Suprapubic skin (tissue), 4 donors: ENCODE measurements around the gene DGUOK. TPM values are rescaled to one million over a fixed set of nuclear protein-coding genes. Genes with fewer than 3 reads are reported as not detected.

Source experiments
- DNase-seq, 2 donors: peaks; one replicate each; pipeline ENCODE4 v3.0.0-alpha.2; 2019; ENCODE audit warnings: low spot score in 2 of 2
- H3K27ac ChIP-seq: fragments of 200-600 bp; sonication (generic); one replicate; pipeline ENCODE4 v1.5.1; 2019
- H3K27me3 ChIP-seq: fragments of 200-600 bp; sonication (generic); one replicate; pipeline ENCODE4 v1.5.1; 2019
- H3K36me3 ChIP-seq: fragments of 200-600 bp; sonication (generic); one replicate; pipeline ENCODE4 v1.5.1; 2019
- H3K4me1 ChIP-seq: fragments of 200-600 bp; sonication (generic); one replicate; pipeline ENCODE4 v1.5.1; 2019
- H3K4me3 ChIP-seq: fragments of 200-600 bp; sonication (generic); one replicate; pipeline ENCODE4 v1.5.1; 2019; ENCODE audit warnings: mild to moderate bottlenecking
- H3K9me3 ChIP-seq: fragments of 200-600 bp; sonication (generic); one replicate; pipeline ENCODE4 v1.5.1; 2019
- EP300 ChIP-seq: sonication (generic); formaldehyde crosslinking; IDR thresholded peaks from one replicate; pipeline ENCODE4 v1.6.1; 2017; ENCODE audit warnings: antibody characterized with exemption
- POLR2A ChIP-seq, 2 donors: fragments of 450-650 bp; IDR thresholded peaks; one replicate each; pipeline ENCODE4 v1.6.1; 2017; ENCODE audit warnings: antibody characterized with exemption in 2 of 2, mild to moderate bottlenecking in 2 of 2, moderate library complexity in 2 of 2
- POLR2AphosphoS5 ChIP-seq, 3 donors: sonication (generic); formaldehyde crosslinking; IDR thresholded peaks; one replicate each; pipeline ENCODE4 v1.6.1; 2017; ENCODE audit warnings: antibody characterized with exemption in 3 of 3
- WGBS: methylation state at CpG from one replicate; pipeline ENCODE4 v1.1.5; 2018; 5-methylcytosine and 5-hydroxymethylcytosine counted together
- total RNA-seq, 4 donors: library from RNA; depleted of rRNA; stranded (reverse); fragments of >200 nt; gene quantifications; one replicate each; pipeline ENCODE4 v1.1.0, GENCODE V29; 2016
- TF ChIP-seq, protein P1 (sequence below), 2 donors: fragments of 200-600 bp in 1 of 2; fragments of 450-650 bp in 1 of 2; sonication (generic) in 1 of 2; IDR thresholded peaks; one replicate each; pipeline ENCODE4 v1.5.1; 2016 to 2019; ENCODE audit warnings: antibody characterized with exemption in 2 of 2, mild to moderate bottlenecking in 1 of 2, moderate library complexity in 1 of 2

DGUOK gene
- total RNA-seq, 4 donors from 2014 or later = 26.2 to 74.9 (median 48.1) TPM

DNA sequence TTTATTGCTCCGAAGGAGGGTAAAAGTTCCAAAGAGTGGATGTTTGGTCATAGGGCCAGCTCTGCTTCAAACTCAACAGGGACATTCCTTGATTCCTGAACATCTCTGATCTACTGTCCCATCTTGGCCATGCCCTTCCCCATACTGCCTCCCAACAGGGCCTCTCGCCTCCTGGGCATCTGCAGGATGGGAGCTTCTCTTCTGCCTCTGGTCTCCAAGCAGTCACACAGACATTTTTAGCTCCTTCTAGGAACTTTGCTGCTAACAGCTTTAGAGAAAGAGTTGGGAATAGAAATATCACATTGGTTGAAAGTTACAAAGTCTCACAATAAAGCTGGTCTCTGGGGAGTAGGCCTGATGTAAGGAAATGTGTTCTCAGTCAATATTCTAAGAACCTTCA, 9.4 kb upstream of the DGUOK start:
- no peak for DNase-seq
- H3K4me3 ChIP-seq = no peak overlapping the region
- H3K9me3 ChIP-seq = no peaks in the 10 kb centered on the region
- TF ChIP-seq POLR2A (IDR thresholded peaks at IDR 0.05) (no peak), POLR2AphosphoS5 (IDR thresholded peaks at IDR 0.05) (no peak), EP300 (no peak)
- TF ChIP-seq, protein P1, sequence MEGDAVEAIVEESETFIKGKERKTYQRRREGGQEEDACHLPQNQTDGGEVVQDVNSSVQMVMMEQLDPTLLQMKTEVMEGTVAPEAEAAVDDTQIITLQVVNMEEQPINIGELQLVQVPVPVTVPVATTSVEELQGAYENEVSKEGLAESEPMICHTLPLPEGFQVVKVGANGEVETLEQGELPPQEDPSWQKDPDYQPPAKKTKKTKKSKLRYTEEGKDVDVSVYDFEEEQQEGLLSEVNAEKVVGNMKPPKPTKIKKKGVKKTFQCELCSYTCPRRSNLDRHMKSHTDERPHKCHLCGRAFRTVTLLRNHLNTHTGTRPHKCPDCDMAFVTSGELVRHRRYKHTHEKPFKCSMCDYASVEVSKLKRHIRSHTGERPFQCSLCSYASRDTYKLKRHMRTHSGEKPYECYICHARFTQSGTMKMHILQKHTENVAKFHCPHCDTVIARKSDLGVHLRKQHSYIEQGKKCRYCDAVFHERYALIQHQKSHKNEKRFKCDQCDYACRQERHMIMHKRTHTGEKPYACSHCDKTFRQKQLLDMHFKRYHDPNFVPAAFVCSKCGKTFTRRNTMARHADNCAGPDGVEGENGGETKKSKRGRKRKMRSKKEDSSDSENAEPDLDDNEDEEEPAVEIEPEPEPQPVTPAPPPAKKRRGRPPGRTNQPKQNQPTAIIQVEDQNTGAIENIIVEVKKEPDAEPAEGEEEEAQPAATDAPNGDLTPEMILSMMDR (IDR thresholded peaks at IDR 0.05) = no peak
- peaks cover 14% of the 10 kb centered on the region for H3K27me3 ChIP-seq
- H3K4me1 ChIP-seq = no peaks in the 10 kb centered on the region
- no peak overlapping the region for H3K27ac ChIP-seq
- no peaks in the 10 kb centered on the region for H3K36me3 ChIP-seq
- WGBS = 52% methylated on average over 2 of the region's 2 CpGs

DNA sequence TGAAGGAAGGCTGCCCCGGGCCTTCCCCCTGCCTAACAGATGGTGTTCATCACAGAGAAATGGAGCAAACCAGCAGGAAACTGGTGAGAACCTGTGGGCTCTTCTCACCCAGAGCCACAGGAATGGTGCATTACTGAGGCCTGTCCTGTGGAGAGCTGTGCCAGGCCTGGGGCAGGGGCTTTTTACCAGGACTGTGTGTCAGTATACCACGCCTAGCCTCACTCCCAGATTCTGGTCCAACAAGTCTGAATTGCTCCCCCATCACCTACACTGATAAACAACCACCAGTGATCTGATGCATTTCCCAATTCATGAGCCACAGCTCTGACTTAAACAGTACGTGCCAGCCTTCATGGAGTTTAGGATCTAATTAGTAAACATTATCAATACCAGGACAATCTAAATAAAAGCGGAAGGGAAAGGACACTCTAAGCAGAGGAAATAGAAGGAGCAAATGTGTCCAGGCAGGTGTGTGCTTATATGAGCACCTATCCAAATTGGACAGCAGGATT, 8.9 kb upstream of the DGUOK start:
- no peak for DNase-seq
- TF ChIP-seq EP300 (no peak), POLR2A (IDR thresholded peaks at IDR 0.05) (no peak), POLR2AphosphoS5 (IDR thresholded peaks at IDR 0.05) (no peak)
- TF ChIP-seq, protein P1 (IDR thresholded peaks at IDR 0.05) = no peak

DNA sequence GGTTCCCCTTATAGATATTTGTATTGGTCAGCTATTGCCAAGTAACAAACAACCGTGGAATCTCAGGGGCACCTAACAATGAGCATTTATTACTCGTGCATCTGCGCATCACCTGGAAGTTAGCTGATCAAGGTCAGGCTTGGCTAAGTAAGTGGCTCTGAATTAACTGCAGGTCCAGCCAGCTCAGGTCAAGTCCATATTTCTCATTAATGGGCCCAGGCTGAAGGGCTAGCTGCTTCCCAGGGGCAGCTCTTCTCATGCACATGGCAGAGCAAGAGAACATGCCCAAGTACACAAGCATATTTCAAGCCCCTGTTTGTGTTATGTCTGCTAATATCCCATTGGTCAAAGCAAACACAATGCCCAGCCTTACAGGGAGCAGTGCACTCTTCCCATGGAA, 7.8 kb upstream of the DGUOK start:
- TF ChIP-seq EP300 (no peak), POLR2A (IDR thresholded peaks at IDR 0.05) (no peak), POLR2AphosphoS5 (IDR thresholded peaks at IDR 0.05) (no peak)
- TF ChIP-seq, protein P1 (IDR thresholded peaks at IDR 0.05) = no peak
- Histone ChIP-seq H3K27me3 (peaks cover 14% of the 10 kb centered on the region), H3K4me1 (no peaks in the 10 kb centered on the region), H3K4me3 (no peak overlapping the region), H3K27ac (no peak overlapping the region), H3K36me3 (no peaks in the 10 kb centered on the region), H3K9me3 (no peaks in the 10 kb centered on the region)
- DNase-seq = no peak
- WGBS = 98% methylated on average over 3 of the region's 3 CpGs

More for the DNA sequence above, 8.9 kb upstream of the DGUOK start:
- Histone ChIP-seq H3K4me3 (no peak overlapping the region), H3K9me3 (no peaks in the 10 kb centered on the region), H3K27ac (no peak overlapping the region), H3K4me1 (no peaks in the 10 kb centered on the region), H3K36me3 (no peaks in the 10 kb centered on the region), H3K27me3 (peaks cover 14% of the 10 kb centered on the region)
- WGBS = 70% methylated on average over 4 of the region's 4 CpGs

DNA sequence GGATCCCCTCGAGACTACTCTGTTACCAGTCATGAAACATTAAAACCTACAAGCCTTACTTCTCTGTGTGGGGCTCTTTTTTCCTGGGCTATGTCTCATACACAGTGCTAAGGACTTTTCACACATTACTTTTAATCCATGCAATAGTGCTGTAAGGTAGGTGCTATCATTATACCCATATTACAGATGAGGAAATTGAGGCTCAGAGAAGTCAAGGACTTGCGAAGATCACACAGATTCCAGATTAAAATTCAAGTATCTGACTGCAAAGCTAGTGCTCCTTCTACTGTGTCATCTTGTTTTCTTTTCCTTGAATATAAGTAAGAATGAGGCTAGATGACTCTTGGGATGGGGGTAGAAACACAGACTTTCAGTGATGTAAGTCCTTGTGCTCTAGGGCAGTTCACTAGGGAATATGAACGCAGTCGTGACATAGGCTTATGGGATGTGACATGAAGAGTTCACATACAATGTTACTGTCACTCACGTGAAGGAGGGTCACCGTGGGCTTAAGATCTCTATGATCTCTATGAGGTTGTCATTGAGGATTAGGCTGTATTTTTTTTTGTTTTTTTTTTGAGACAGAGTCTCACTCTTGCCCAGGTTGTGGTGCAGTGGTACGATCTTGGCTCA, 7.0 kb upstream of the DGUOK start:
- DNase-seq = no peak
- Histone ChIP-seq H3K36me3 (no peaks in the 10 kb centered on the region), H3K27ac (no peak overlapping the region), H3K4me3 (no peak overlapping the region), H3K27me3 (peaks cover 14% of the 10 kb centered on the region), H3K4me1 (no peaks in the 10 kb centered on the region), H3K9me3 (no peaks in the 10 kb centered on the region)
- no peak for TF ChIP-seq EP300
- TF ChIP-seq POLR2A (IDR thresholded peaks at IDR 0.05) = no peak
- no peak for TF ChIP-seq POLR2AphosphoS5 (IDR thresholded peaks at IDR 0.05)
- TF ChIP-seq, protein P1 (IDR thresholded peaks at IDR 0.05) = no peak
- 86% methylated on average over 7 of the region's 7 CpGs for WGBS

GRCh38 chr2:73920577-73921545, 5.8 kb upstream of the DGUOK start:
- Histone ChIP-seq H3K27ac (no peak overlapping the region), H3K9me3 (no peaks in the 10 kb centered on the region), H3K27me3 (peaks cover 14% of the 10 kb centered on the region), H3K4me1 (peaks cover 3% of the 10 kb centered on the region), H3K36me3 (no peaks in the 10 kb centered on the region), H3K4me3 (no peak overlapping the region)
- no peak for DNase-seq
- TF ChIP-seq EP300 = no peak
- TF ChIP-seq POLR2AphosphoS5 (IDR thresholded peaks at IDR 0.05) = no peak
- TF ChIP-seq POLR2A (IDR thresholded peaks at IDR 0.05) = no peak
- TF ChIP-seq, protein P1 (IDR thresholded peaks at IDR 0.05) = no peak
- WGBS = 63% methylated on average over 12 of the region's 12 CpGs
